Measurements from ENCODE around the gene DNASE2.
"Not testable (repeated sequence)": the region's sequence is repeated elsewhere in the genome, so short reads cannot be mapped to it uniquely, and the experiment has no call there.

DNASE2 gene

GRCh38 chr19:12893582-12893981 is 12.3 kb upstream of the DNASE2 start:
- TF ChIP-seq, protein P1, sequence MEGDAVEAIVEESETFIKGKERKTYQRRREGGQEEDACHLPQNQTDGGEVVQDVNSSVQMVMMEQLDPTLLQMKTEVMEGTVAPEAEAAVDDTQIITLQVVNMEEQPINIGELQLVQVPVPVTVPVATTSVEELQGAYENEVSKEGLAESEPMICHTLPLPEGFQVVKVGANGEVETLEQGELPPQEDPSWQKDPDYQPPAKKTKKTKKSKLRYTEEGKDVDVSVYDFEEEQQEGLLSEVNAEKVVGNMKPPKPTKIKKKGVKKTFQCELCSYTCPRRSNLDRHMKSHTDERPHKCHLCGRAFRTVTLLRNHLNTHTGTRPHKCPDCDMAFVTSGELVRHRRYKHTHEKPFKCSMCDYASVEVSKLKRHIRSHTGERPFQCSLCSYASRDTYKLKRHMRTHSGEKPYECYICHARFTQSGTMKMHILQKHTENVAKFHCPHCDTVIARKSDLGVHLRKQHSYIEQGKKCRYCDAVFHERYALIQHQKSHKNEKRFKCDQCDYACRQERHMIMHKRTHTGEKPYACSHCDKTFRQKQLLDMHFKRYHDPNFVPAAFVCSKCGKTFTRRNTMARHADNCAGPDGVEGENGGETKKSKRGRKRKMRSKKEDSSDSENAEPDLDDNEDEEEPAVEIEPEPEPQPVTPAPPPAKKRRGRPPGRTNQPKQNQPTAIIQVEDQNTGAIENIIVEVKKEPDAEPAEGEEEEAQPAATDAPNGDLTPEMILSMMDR (IDR thresholded peaks at IDR 0.05; ENCODE audit: low read depth, low read length, missing control alignments) = no peak
- no peak overlapping the region for H3K4me3 ChIP-seq (replicated peaks; ENCODE audit: low read depth, low read length)
- no peak for DNase-seq (ENCODE audit: extremely low read depth, low read depth)

DNA sequence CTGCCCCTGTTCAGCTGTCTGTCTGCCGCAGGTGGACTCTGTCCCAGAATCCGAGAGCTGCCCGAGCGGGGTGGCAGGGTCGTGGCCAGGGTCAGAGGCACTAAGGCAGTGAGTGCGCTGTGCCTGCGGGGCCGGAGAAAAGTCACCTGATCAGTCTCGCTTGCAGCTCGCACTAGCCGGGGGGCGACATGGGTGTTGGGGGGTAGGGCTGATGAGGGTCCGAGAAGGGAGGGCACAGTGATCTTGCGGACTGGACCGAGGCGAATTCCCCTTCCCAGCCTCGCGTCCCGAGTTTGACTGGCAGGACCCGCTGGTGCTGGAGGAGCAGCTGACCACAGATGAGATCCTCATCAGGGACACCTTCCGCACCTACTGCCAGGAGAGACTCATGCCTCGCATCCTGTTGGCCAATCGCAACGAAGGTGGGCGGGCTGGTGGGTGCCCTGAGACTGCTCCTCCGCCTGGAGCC is 10.3 kb upstream of the DNASE2 start:
- DNase-seq (ENCODE audit: extremely low read depth, low read depth) = no peak
- H3K4me3 ChIP-seq (replicated peaks; ENCODE audit: low read depth, low read length) = peak overlapping the region; percentile 78
- TF ChIP-seq, protein P1 (IDR thresholded peaks at IDR 0.05; ENCODE audit: low read depth, low read length, missing control alignments) = no peak

DNA sequence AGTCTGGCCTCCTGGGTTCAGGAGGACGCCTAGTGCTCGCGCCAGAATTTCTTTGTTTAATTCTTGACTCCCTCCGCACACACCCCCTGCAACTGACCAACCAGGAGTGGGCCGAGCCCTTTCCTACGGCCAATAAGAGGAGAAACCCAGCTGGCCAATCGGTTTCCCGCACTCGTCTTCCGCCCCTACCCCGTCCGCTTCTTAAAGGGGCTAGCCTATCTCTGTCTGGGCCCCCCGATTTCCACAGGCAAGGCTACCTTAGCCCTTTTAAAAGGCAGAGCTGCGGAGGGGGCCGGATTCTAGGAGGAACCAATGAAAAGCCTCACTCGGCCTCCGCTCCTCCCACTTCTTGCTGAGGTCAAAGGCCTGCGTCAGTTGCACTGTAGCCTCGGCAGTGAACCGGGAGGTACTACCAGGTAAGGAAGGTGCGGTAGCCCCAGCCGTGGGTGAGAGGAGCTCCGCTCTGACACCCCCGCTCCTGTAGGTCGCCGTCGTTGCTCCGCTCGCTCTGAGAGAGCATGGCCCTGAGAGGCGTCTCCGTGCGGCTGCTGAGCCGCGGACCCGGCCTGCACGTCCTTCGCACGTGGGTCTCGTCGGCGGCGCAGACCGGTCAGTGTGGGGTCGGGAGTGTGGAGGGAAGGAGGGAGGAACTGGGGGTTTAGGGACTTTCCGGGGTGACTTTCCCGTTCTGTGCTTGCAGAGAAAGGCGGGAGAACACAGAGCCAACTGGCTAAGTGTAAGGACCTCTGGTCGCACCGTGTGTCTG is 9.7 kb upstream of the DNASE2 start, which contains the start of gene GCDH:
Gene GCDH, plus strand, starts transcription at position 374 of the 766 bp plus-strand sequence. Its CDS starts 145 bp downstream, at position 519.
- TF ChIP-seq, protein P1 (IDR thresholded peaks at IDR 0.05; ENCODE audit: low read depth, low read length, missing control alignments) = no peak
- DNase-seq (ENCODE audit: extremely low read depth, low read depth) = peak; percentile 92
- peak within 1 kb of the TSS; percentile 78 for H3K4me3 ChIP-seq (replicated peaks; ENCODE audit: low read depth, low read length)

DNA sequence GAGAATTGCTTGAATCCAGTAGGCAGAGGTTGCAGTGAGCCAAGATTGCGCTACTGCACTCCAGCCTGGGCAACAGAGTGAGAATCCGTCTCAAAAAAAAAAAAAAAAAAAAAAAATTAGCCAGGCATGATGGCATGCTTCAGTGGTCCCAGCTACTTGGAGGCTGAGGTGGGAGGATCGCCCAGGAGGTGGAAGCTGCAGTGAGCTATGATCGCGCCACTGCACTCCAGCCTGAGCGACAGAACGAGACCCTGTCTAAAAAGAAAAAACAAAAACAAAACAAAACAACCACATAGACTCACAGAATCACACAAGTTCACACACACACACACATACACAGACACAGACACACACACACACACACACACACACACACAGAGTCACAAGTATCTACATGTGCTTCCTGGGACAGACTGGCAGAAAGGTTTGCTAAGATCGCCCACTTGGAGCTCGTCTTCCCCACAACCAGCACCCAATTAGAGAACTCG is 9.1 kb upstream of the DNASE2 start:
- peak overlapping the region; percentile 78 for H3K4me3 ChIP-seq (replicated peaks; ENCODE audit: low read depth, low read length)
- DNase-seq (ENCODE audit: extremely low read depth, low read depth) = not testable (repeated sequence)

DNA sequence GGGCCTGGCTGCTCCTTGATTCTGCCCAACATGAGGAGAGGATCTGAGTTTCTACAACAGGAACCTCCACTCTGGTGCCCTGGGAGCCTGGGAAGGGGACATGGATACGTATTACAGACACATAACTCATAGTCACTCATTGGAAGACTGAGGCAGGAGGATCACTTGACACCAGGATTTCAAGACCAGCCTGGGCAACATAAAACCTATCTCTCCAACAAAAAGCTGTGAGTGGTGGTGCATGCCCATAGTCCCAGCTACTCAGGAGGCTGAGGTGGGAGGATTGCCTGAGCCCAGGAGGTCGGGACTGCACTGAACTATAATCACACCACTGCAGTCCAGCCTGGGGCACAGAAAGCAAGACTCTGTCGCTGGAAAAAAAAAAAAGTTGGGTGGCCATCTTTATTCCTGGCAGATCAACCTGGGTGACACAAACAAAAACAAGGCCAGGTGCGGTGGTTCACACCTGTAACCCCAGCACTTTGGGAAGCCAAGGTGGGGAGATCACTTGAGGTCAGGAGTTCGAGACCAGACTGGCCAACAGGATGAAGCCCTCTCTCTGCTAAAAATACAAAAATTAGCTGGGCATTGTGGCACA is 6.9 kb upstream of the DNASE2 start:
- TF ChIP-seq, protein P1 (IDR thresholded peaks at IDR 0.05; ENCODE audit: low read depth, low read length, missing control alignments) = no peak
- no peak overlapping the region for H3K4me3 ChIP-seq (replicated peaks; ENCODE audit: low read depth, low read length)
- DNase-seq (ENCODE audit: extremely low read depth, low read depth) = no peak

GRCh38 chr19:12886969-12887747 is 5.9 kb upstream of the DNASE2 start, which contains the start of gene KLF1:
Gene KLF1, minus strand, starts transcription at chr19:12887201. Its CDS starts 61 bp downstream, at chr19:12887140.
- DNase-seq (ENCODE audit: extremely low read depth, low read depth) = no peak
- TF ChIP-seq, protein P1 (IDR thresholded peaks at IDR 0.05; ENCODE audit: low read depth, low read length, missing control alignments) = no peak
- H3K4me3 ChIP-seq (replicated peaks; ENCODE audit: low read depth, low read length) = no peak within 1 kb of the TSS

- no peak for DNase-seq (ENCODE audit: extremely low read depth, low read depth)
- TF ChIP-seq, protein P1 (IDR thresholded peaks at IDR 0.05; ENCODE audit: low read depth, low read length, missing control alignments) = no peak
- H3K4me3 ChIP-seq (replicated peaks; ENCODE audit: low read depth, low read length) = no peak overlapping the region
Observed at GRCh38 chr19:12886651-12886968, 5.4 kb upstream of the DNASE2 start.
